Midbrain (tissue), 1 donor: Measurements from ENCODE around the gene ACSL1.
"Not testable (repeated sequence)": the region's sequence is repeated elsewhere in the genome, so short reads cannot be mapped to it uniquely, and the experiment has no call there.

Source experiments
- DNase-seq: peaks from one replicate; lab custom pipeline; 2025; lab: John Stamatoyannopoulos, UW

Gene ACSL1

GRCh38 chr4:184790826-184791225 lies 34.9 kb downstream of the ACSL1 start:
- DNase-seq = no peak

- DNase-seq = no peak
Observed at GRCh38 chr4:184787766-184788503, 37.8 kb downstream of the ACSL1 start.

GRCh38 chr4:184785813-184786212 lies 40.0 kb downstream of the ACSL1 start:
- DNase-seq = no peak

- DNase-seq = no peak
Observed at GRCh38 chr4:184784628-184785257, 41.0 kb downstream of the ACSL1 start.

- no peak for DNase-seq
Observed at GRCh38 chr4:184782731-184783373, 42.9 kb downstream of the ACSL1 start.

- DNase-seq = not testable (repeated sequence)
Observed at GRCh38 chr4:184779160-184779559, 46.6 kb downstream of the ACSL1 start.

- no peak for DNase-seq
Observed at GRCh38 chr4:184778325-184778724, 47.4 kb downstream of the ACSL1 start.

- no peak for DNase-seq
Observed at GRCh38 chr4:184776821-184777220, 48.9 kb downstream of the ACSL1 start.

GRCh38 chr4:184775854-184776555 lies 49.8 kb downstream of the ACSL1 start:
- no peak for DNase-seq

GRCh38 chr4:184774152-184774551 lies 51.6 kb downstream of the ACSL1 start:
- no peak for DNase-seq

- no peak for DNase-seq
Observed at GRCh38 chr4:184771416-184771815, 54.4 kb downstream of the ACSL1 start.

- DNase-seq = no peak
Observed at GRCh38 chr4:184769141-184769765, 56.5 kb downstream of the ACSL1 start.

GRCh38 chr4:184768296-184768695 lies 57.5 kb downstream of the ACSL1 start:
- no peak for DNase-seq

GRCh38 chr4:184766446-184766845 lies 59.3 kb downstream of the ACSL1 start:
- DNase-seq = no peak

GRCh38 chr4:184765473-184766340 lies 60.1 kb downstream of the ACSL1 start:
- no peak for DNase-seq

- DNase-seq = no peak
Observed at GRCh38 chr4:184764601-184765000, 61.2 kb downstream of the ACSL1 start.

GRCh38 chr4:184763150-184763780 lies 62.5 kb downstream of the ACSL1 start:
- no peak for DNase-seq

GRCh38 chr4:184762100-184762499 lies 63.7 kb downstream of the ACSL1 start:
- DNase-seq = no peak

GRCh38 chr4:184760681-184761080 lies 65.1 kb downstream of the ACSL1 start:
- DNase-seq = no peak

GRCh38 chr4:184757810-184758209 lies 68.0 kb downstream of the ACSL1 start:
- no peak for DNase-seq

- DNase-seq = no peak
Observed at GRCh38 chr4:184756399-184756798, 69.4 kb downstream of the ACSL1 start.
